GM21447 (cell line): ENCODE results near the gene ARHGEF1.

Experiments used
- ATAC-seq: cut with Tn5 transposase; IDR thresholded peaks from one replicate; pipeline ENCODE4 v1.9.1; 2021; ENCODE audit not compliant: unreplicated experiment

Gene ARHGEF1

GRCh38 chr19:41947091-41947490 lies 64.1 kb downstream of the ARHGEF1 start:
- no peak for ATAC-seq

GRCh38 chr19:41951686-41952172 lies 68.7 kb downstream of the ARHGEF1 start:
- no peak for ATAC-seq

DNA sequence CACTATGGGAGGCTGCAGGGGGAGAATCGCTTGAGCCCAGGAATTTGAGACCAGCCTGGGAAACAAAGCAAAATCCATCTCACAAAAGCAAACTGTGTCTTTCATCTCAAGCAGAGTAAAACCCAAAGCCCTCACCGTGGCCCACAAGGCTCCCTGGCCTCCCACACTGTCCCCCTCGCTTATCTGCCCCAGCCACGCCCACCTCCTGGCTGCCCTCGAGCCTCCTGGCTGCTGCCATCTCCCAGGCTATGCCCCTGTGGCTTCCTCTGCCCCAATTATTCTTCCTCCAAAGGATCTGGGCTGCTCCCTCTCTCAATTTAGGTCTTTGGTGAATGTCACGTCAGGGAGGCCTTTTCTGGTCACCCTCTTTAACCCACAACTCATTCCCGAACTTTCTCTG lies 72.5 kb downstream of the ARHGEF1 start:
- ATAC-seq: no peak

GRCh38 chr19:41956621-41957020 lies 73.6 kb downstream of the ARHGEF1 start:
- no peak for ATAC-seq
